NOMO-1 (cell line): ENCODE results near the gene ATP5F1B.
A peak's percentile ranks its signal among the peaks of the same experiment; 100 is the strongest.

Experiments
- DNase-seq, 2 experiments: peaks; one replicate each; lab custom pipeline; 2025; ENCODE audit not compliant: unreplicated experiment in 2 of 2; lab: John Stamatoyannopoulos, UW

Gene ATP5F1B

GRCh38 chr12:56645717-56646446 lies at the start of gene ATP5F1B:
ATP5F1B (minus strand) TSS chr12:56645984; CDS start chr12:56645963, 21 bp downstream.
- peak; percentile 100 for DNase-seq

DNA sequence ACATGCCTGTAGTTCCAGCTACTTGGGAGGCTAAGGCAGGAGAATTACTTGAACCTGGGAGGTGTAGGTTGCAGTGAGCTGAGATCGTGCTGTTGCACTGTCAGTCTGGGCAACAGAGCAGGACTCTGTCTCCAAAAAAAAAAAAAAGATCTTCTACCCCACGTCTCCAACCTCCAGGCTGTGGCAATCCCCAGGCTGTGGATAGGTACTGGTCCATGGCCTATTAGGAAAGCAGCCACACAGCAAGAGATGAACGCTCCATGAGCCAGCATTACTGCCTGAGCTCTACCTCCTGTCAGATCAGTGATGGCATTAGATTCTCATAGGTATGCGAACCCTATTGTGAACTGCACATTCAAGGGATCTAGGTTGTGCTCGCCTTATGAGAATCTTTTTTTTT lies 48.4 kb upstream of the ATP5F1B start:
- DNase-seq: no peak

DNA sequence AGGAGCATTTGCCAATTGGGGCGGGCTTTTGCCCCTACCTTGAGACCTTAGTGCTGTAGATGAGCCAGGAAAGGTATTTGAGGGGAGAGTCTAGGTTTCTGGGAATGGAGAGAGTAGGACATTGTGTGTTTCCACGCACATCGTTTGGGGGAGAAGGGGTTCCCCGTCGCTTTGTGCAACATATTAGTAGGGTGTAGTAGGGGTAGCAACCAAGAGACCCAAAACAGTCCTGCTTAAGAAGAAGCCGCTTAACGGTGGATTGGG lies 43.0 kb upstream of the ATP5F1B start:
- no peak for DNase-seq

GRCh38 chr12:56688129-56688845 lies 42.5 kb upstream of the ATP5F1B start, which contains the start of gene PTGES3:
PTGES3 (minus strand) TSS chr12:56688284; CDS start chr12:56687999, 285 bp downstream.
- peak; percentile 97 to 100 for DNase-seq

- DNase-seq: peak; percentile 21 to 43
These were observed 41.7 kb upstream of the ATP5F1B start for GRCh38 chr12:56687223-56688128.

DNA sequence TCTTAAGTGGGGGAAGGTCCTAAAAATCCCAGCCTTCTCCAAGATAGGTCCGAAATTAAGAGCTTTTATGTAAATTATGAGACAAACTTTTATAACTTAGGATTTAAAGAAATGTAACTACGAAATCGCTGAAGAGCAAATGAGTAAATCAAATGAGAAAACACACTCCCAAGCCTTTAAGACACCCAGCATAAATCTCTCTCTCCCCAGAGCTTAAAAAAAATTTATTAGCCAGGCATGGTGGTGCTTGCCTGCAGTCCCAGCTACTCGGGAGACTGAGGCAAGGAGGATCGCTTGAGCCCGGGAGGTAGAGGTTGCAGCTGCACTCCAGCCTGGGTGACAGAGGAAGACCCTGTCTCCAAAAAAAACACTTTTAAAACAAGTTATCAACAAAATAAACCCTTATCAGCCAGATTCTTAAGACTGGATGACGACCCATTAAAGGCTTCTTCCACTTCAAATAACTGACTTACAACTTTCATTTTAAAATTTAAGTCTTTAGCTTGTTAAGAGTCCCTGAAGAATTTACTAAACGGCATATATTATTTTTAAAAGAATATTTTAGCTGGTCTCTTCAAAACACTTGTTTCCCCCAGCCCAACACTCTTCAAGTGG lies 39.1 kb upstream of the ATP5F1B start:
- DNase-seq: no peak

- DNase-seq: no peak
These were observed 36.5 kb upstream of the ATP5F1B start for GRCh38 chr12:56682323-56682722.

DNA sequence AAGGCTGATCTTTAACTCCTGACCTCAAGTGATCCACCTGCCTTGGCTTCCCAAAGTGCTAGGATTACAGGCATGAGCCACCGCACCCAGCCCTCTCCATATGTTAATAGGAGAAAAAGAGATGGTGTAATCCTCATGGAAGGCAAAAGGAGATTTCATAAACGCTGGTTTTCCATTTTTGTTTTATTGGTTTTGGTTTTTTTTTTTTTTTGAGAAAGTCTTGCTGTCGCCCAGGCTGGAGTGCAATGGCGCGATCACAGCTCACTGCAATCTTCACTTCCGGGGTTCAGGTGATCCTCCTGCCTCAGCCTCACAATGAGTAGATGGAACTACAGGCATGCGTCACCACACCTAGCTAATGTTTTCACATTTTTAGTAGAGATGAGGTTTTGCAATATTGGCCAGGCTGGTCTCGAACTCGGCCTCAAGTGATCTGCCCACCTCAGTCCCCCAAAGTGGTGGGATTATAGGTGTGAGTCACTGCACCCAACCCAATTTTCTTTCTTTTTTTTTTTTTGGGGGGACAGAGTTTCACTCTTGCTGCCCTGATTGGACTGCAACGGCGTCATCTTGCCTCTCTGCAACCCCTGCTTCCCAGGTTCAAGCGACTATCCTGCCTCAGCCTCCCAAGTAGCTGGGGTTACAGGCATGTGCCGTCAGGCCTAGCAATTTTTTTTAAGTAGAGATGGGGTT lies 34.2 kb upstream of the ATP5F1B start:
- DNase-seq: no peak

- DNase-seq: no peak
These were observed 33.1 kb upstream of the ATP5F1B start for GRCh38 chr12:56678852-56679251.

- no peak for DNase-seq
These were observed 31.9 kb upstream of the ATP5F1B start for GRCh38 chr12:56677680-56678079.

GRCh38 chr12:56676851-56677580 lies 31.2 kb upstream of the ATP5F1B start:
- no peak for DNase-seq

DNA sequence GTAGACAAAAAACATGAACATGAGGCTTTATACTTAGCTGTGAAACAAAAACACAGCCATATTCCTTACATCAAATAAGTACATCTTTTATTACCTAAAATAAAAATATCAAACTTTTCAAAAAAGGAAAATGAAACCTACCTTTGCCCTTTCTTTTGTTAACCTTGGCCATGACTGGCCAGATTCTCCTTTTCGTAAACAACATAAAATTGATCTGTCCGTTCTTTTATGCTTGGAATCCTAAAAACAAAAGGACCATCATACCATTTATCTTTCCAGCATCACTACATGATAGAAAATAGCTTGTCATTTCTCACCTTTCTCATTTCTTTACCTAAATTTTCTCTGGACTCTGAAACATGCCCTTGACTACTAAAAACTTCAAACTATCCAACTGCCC lies 25.8 kb upstream of the ATP5F1B start:
- no peak for DNase-seq

- no peak for DNase-seq
These were observed 25.1 kb upstream of the ATP5F1B start for GRCh38 chr12:56670836-56671235.

DNA sequence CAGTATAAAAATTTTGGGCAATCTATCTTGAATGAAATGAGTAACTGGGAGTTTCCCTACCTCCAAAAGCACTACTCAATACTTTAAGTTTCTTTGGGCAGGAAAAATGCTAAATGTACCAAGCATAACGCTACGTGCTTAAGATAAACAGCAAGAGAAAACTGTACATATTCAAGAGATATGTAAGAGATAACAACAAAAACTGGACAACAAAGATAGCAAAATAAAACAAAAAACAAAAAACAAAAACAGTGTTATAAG lies 22.3 kb upstream of the ATP5F1B start:
- no peak for DNase-seq

GRCh38 chr12:56661979-56662638 lies 16.3 kb upstream of the ATP5F1B start:
- no peak for DNase-seq

GRCh38 chr12:56661560-56661959 lies 15.8 kb upstream of the ATP5F1B start:
- no peak for DNase-seq

GRCh38 chr12:56658921-56659320 lies 13.1 kb upstream of the ATP5F1B start:
- peak; percentile 80 to 93 for DNase-seq

DNA sequence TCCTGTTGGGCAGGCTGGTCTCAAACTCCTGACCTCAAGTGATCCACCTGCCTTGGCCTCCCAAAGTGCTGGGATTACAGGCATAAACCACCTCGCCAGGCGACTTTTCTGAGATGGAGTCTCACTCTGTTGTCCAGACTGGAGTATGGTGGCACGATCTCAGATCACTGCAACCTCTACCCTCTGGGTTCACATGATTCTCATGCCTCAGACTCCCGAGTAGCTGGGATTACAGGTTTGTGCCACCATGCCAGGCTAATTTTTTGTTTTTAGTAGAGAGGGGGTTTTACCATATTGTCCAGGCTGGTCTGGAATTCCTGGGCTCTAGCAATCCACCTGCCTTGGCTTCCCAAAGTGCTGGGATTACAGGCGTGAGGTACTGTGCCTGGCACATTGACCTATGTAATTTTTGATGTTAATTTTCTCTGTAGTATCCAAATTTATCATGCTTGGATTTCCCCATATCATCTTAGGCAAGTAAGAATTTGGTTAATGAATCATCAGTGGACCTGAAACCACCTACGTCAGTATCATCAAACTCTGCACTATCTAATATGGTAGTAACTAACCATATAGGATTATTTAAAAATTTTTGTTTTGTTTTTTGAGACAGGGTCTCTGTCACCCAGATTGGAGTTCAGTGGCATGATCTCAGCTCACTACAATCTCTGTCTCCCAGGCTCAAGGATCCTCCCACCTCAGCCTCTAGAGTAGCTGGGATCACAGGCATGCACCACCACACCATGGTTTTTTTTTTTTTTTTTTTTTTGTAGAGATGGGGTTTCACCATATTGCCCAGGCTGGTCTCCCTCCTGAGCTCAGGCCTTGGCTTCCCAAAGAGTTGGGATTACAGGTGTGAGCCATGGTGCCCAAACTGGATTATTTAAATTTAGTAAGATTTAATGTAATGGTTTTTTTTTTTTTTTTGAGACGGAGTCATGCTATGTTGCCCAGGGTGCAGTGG lies 11.9 kb upstream of the ATP5F1B start:
- no peak for DNase-seq
